Bronchial epithelial cell (primary cell): Measurements from ENCODE around the gene PHACTR4. TPM values are rescaled to one million over a fixed set of nuclear protein-coding genes. Genes with fewer than 3 reads are reported as not detected.

Source experiments
- DNase-seq: peaks from one replicate; pipeline ENCODE4 v3.0.0-alpha.2; 2010; ENCODE audit warnings: low read depth
- FAIRE-seq: peaks from 2 replicates; lab custom pipeline; 2011; peaks lifted over from hg19 to GRCh38; lab: Jason Lieb, UNC
- H3K27me3 ChIP-seq: 2 replicates; pipeline ENCODE4 v1.5.1; 2011; ENCODE audit warnings: low read length; ENCODE audit not compliant: control insufficient read depth, insufficient read depth
- H3K36me3 ChIP-seq: 2 replicates; pipeline ENCODE4 v1.5.1; 2011; ENCODE audit warnings: low read length; ENCODE audit not compliant: control insufficient read depth, insufficient read depth
- H3K4me3 ChIP-seq: 2 replicates; pipeline ENCODE4 v1.5.1; 2011; ENCODE audit warnings: mild to moderate bottlenecking, low read depth, low read length, control low read depth
- total RNA-seq: library from RNA; depleted of rRNA; stranded (reverse); fragments of >200 nt; gene quantifications from 2 replicates; pipeline ENCODE4 v1.2.1, GENCODE V29; 2014
- TF ChIP-seq, protein P1 (sequence below): IDR thresholded peaks from 2 replicates; pipeline ENCODE4 v1.5.1; 2011; ENCODE audit warnings: mild to moderate bottlenecking, moderate library complexity, low read length, control low read depth, inconsistent platforms; ENCODE audit not compliant: insufficient read depth, severe bottlenecking

The PHACTR4 gene
- total RNA-seq, 1 donor from 2014 or later: 3.2 TPM

- H3K36me3 ChIP-seq: peaks cover 24% of the 10 kb centered on the region
- FAIRE-seq: no peak
- H3K27me3 ChIP-seq: no peaks in the 10 kb centered on the region
Measured at GRCh38 chr1:28530456-28530855, 160.9 kb downstream of the PHACTR4 start.

DNA sequence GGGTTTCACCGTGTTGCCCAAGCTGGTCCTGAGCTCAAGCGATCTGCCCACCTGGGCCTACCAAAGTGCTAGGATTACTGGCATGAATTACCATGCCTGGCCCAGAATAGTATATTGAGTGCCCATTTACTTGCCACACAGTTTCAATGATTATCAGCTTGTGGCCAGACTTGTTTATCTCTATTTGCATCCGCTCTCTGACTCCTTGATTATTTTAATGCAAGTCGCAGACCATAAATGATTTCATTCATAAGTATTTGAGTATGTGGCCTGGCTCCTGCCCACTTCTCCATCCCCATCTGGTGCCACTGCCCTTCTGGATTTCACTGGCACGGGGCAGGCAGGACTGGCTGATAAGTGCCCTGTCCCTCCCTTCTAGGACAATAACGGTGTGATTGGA, 165.1 kb downstream of the PHACTR4 start:
- no peak for FAIRE-seq
- peaks cover 38% of the 10 kb centered on the region for H3K36me3 ChIP-seq
- H3K27me3 ChIP-seq: no peaks in the 10 kb centered on the region
- no peak for DNase-seq
- no peak overlapping the region for H3K4me3 ChIP-seq
- TF ChIP-seq, protein P1, sequence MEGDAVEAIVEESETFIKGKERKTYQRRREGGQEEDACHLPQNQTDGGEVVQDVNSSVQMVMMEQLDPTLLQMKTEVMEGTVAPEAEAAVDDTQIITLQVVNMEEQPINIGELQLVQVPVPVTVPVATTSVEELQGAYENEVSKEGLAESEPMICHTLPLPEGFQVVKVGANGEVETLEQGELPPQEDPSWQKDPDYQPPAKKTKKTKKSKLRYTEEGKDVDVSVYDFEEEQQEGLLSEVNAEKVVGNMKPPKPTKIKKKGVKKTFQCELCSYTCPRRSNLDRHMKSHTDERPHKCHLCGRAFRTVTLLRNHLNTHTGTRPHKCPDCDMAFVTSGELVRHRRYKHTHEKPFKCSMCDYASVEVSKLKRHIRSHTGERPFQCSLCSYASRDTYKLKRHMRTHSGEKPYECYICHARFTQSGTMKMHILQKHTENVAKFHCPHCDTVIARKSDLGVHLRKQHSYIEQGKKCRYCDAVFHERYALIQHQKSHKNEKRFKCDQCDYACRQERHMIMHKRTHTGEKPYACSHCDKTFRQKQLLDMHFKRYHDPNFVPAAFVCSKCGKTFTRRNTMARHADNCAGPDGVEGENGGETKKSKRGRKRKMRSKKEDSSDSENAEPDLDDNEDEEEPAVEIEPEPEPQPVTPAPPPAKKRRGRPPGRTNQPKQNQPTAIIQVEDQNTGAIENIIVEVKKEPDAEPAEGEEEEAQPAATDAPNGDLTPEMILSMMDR: no peak

More at GRCh38 chr1:28530456-28530855, 160.9 kb downstream of the PHACTR4 start:
- no peak for DNase-seq
- TF ChIP-seq, protein P1: no peak
- H3K4me3 ChIP-seq: no peak overlapping the region

DNA sequence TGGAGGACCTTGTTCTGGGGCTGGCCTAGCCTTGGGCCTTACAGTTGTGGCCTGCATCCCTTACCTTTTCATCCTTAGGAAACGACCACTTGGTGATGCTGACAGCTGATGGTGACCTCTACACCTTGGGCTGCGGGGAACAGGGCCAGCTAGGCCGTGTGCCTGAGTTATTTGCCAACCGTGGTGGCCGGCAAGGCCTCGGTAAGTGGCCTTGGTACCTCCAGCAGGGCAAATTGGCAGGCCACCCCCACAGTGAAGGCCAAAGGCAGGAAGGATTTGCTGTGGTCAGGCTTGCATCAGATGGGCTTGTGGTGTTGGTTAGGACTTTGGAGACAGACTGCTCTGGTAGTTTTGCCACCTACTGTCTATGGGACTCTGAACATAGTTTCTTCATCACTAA, 165.6 kb downstream of the PHACTR4 start:
- Histone ChIP-seq H3K4me3 (no peak overlapping the region), H3K36me3 (peaks cover 35% of the 10 kb centered on the region), H3K27me3 (no peaks in the 10 kb centered on the region)
- TF ChIP-seq, protein P1: no peak
- FAIRE-seq (no peak), DNase-seq (no peak)

- DNase-seq: no peak
- Histone ChIP-seq H3K27me3 (no peaks in the 10 kb centered on the region), H3K4me3 (no peak overlapping the region), H3K36me3 (peaks cover 22% of the 10 kb centered on the region)
- FAIRE-seq: no peak
- TF ChIP-seq, protein P1: no peak
Measured at GRCh38 chr1:28537457-28538199, 168.1 kb downstream of the PHACTR4 start.

DNA sequence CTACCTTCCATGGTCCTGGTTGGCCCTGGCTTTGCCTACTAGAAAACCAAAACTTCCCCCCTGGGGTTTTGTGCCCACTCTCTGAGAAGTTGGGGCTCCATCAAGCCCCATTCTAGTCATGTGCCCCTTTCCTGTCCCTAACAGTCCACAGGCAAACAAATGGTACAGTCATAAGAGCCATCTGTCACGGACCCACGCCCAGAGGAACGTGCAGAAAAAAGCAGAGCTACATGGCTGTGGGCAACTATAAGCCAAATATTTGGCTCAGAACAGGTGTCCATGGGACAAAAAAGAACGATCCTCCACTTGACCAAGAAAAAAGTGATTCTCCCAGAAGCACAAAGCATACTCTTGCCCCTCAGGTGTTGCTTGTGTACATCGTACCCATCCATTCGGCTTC, 168.7 kb downstream of the PHACTR4 start:
- peaks cover 22% of the 10 kb centered on the region for H3K36me3 ChIP-seq
- no peak for FAIRE-seq

More for the DNA sequence above, 168.7 kb downstream of the PHACTR4 start:
- Histone ChIP-seq H3K27me3 (no peaks in the 10 kb centered on the region), H3K4me3 (no peak overlapping the region)
- TF ChIP-seq, protein P1: no peak
- DNase-seq: no peak
